GM23338 (cell line): Measurements from ENCODE around the gene VSX1.

Source experiments
- EZH2 ChIP-seq: fragments of 200-600 bp; sonication (generic); IDR thresholded peaks from one replicate; pipeline ENCODE4 v1.8.0; 2017; ENCODE audit warnings: antibody characterized with exemption, mild to moderate bottlenecking, low read depth; ENCODE audit not compliant: unreplicated experiment
- EZH2phosphoT487 ChIP-seq: fragments of 200-600 bp; sonication (generic); IDR thresholded peaks from one replicate; pipeline ENCODE4 v1.8.1; 2018; ENCODE audit warnings: antibody characterized with exemption; ENCODE audit not compliant: unreplicated experiment
- JUNB ChIP-seq: IDR thresholded peaks from one replicate; pipeline ENCODE4 v1.6.1; 2016; ENCODE audit warnings: antibody characterized with exemption; ENCODE audit not compliant: unreplicated experiment
- POLR2AphosphoS5 ChIP-seq: IDR thresholded peaks from 2 replicates; pipeline ENCODE4 v1.6.1; 2016; ENCODE audit warnings: antibody characterized with exemption, low read depth
- TF ChIP-seq, protein P1 (sequence below), 2 experiments: fragments of 200-600 bp in 1 of 2; sonication (generic) in 1 of 2; conservative IDR thresholded peaks; 2 replicates each; pipeline versions ENCODE4 v1.5.1 to v1.6.1; 2016 to 2017; ENCODE audit warnings: antibody characterized with exemption in 2 of 2, low read depth in 2 of 2, mild to moderate bottlenecking in 2 of 2, moderate library complexity in 1 of 2
- TF ChIP-seq, protein P2 (sequence below): IDR thresholded peaks from one replicate; pipeline ENCODE4 v1.6.1; 2018; ENCODE audit warnings: antibody characterized with exemption; ENCODE audit not compliant: unreplicated experiment
- TF ChIP-seq, protein P3 (sequence below): IDR thresholded peaks from 2 replicates; pipeline ENCODE4 v1.6.1; 2016; ENCODE audit warnings: antibody characterized with exemption

DNA sequence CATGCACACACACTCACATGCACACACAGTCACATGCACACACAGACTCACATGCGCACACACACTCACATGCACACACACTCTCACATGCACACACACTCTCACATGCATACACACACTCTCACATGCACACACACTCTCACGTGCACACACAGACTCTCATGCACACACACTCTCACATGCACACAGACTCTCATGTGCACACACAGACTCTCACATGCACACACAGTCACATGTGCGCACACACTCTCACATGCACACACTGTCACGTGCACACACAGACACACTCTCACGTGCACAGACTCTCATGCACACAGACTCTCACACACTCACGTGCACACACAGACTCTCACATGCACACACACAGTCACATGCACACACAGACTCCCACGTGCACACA lies 36.6 kb upstream of the VSX1 start:
- TF ChIP-seq, protein P1, sequence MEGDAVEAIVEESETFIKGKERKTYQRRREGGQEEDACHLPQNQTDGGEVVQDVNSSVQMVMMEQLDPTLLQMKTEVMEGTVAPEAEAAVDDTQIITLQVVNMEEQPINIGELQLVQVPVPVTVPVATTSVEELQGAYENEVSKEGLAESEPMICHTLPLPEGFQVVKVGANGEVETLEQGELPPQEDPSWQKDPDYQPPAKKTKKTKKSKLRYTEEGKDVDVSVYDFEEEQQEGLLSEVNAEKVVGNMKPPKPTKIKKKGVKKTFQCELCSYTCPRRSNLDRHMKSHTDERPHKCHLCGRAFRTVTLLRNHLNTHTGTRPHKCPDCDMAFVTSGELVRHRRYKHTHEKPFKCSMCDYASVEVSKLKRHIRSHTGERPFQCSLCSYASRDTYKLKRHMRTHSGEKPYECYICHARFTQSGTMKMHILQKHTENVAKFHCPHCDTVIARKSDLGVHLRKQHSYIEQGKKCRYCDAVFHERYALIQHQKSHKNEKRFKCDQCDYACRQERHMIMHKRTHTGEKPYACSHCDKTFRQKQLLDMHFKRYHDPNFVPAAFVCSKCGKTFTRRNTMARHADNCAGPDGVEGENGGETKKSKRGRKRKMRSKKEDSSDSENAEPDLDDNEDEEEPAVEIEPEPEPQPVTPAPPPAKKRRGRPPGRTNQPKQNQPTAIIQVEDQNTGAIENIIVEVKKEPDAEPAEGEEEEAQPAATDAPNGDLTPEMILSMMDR (conservative IDR thresholded peaks at IDR 0.05; ENCODE audit: low read depth in 2 of 2), result no peak
- no peak for TF ChIP-seq EZH2phosphoT487
- no peak for TF ChIP-seq POLR2AphosphoS5
- TF ChIP-seq JUNB, result no peak
- no peak for TF ChIP-seq EZH2
- TF ChIP-seq, protein P2, sequence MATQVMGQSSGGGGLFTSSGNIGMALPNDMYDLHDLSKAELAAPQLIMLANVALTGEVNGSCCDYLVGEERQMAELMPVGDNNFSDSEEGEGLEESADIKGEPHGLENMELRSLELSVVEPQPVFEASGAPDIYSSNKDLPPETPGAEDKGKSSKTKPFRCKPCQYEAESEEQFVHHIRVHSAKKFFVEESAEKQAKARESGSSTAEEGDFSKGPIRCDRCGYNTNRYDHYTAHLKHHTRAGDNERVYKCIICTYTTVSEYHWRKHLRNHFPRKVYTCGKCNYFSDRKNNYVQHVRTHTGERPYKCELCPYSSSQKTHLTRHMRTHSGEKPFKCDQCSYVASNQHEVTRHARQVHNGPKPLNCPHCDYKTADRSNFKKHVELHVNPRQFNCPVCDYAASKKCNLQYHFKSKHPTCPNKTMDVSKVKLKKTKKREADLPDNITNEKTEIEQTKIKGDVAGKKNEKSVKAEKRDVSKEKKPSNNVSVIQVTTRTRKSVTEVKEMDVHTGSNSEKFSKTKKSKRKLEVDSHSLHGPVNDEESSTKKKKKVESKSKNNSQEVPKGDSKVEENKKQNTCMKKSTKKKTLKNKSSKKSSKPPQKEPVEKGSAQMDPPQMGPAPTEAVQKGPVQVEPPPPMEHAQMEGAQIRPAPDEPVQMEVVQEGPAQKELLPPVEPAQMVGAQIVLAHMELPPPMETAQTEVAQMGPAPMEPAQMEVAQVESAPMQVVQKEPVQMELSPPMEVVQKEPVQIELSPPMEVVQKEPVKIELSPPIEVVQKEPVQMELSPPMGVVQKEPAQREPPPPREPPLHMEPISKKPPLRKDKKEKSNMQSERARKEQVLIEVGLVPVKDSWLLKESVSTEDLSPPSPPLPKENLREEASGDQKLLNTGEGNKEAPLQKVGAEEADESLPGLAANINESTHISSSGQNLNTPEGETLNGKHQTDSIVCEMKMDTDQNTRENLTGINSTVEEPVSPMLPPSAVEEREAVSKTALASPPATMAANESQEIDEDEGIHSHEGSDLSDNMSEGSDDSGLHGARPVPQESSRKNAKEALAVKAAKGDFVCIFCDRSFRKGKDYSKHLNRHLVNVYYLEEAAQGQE, result no peak
- TF ChIP-seq, protein P3, sequence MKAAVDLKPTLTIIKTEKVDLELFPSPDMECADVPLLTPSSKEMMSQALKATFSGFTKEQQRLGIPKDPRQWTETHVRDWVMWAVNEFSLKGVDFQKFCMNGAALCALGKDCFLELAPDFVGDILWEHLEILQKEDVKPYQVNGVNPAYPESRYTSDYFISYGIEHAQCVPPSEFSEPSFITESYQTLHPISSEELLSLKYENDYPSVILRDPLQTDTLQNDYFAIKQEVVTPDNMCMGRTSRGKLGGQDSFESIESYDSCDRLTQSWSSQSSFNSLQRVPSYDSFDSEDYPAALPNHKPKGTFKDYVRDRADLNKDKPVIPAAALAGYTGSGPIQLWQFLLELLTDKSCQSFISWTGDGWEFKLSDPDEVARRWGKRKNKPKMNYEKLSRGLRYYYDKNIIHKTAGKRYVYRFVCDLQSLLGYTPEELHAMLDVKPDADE, result no peak
